HEK293 (cell line): ENCODE measurements around the gene NCOA7.
A peak's percentile ranks its signal among the peaks of the same experiment; 100 is the strongest.

Experiments used
- CTCF ChIA-PET: fragments of 350-600 bp; formaldehyde crosslinking; extraction: SDS; loops from one replicate; lab custom pipeline; 2021; ENCODE audit warnings: antibody characterized with exemption; lab: Yijun Ruan, JAX
- POLR2A ChIA-PET: fragments of 300-600 bp; formaldehyde crosslinking; extraction: SDS; loops from one replicate; lab custom pipeline; 2020; ENCODE audit warnings: antibody characterized with exemption, inconsistent platforms; lab: Yijun Ruan, JAX
- H3K27ac ChIP-seq: fragments of 200-500 bp; sonication (Bioruptor generic); 2 replicates; pipeline ENCODE4 v1.5.1; 2014; ENCODE audit warnings: low read depth, low read length, control low read depth, inconsistent platforms; ENCODE audit errors: extremely low read depth
- H3K36me3 ChIP-seq, 2 experiments: fragments of 200-500 bp in 1 of 2; sonication (Bioruptor generic) in 1 of 2; 1 replicate in 1 of 2; 2 replicates in 1 of 2; pipeline ENCODE4 v1.5.1; 2014 to 2017; ENCODE audit warnings: inconsistent platforms in 2 of 2, low read length in 2 of 2; ENCODE audit not compliant: control insufficient read depth in 2 of 2, insufficient read depth in 1 of 2
- H3K4me1 ChIP-seq: fragments of 200-500 bp; sonication (Bioruptor generic); 2 replicates; pipeline ENCODE4 v1.5.1; 2014; ENCODE audit warnings: mild to moderate bottlenecking, low read length, inconsistent platforms; ENCODE audit not compliant: control insufficient read depth, insufficient read depth
- H3K4me3 ChIP-seq: 2 replicates; pipeline ENCODE4 v1.5.1; 2011; ENCODE audit warnings: low read depth, mild to moderate bottlenecking, control low read depth, low read length, moderate library complexity
- H3K9me3 ChIP-seq: fragments of 200-500 bp; sonication (Bioruptor generic); 2 replicates; pipeline ENCODE4 v1.5.1; 2014; ENCODE audit warnings: low read depth, low read length, inconsistent platforms; ENCODE audit not compliant: control insufficient read depth, insufficient read depth
- PRDM6 ChIP-seq: fragments of 450-650 bp; formaldehyde crosslinking; IDR thresholded peaks from 2 replicates; pipeline ENCODE4 v1.5.1; 2017; ENCODE audit warnings: missing biosample characterization, missing genetic modification characterization
- SETDB1 ChIP-seq: IDR thresholded peaks from one replicate; pipeline ENCODE4 v1.6.1; 2017; ENCODE audit warnings: mild to moderate bottlenecking, low read length, moderate library complexity, mixed read lengths; ENCODE audit not compliant: insufficient read length

NCOA7 gene

GRCh38 chr6:125979101-125979500 lies 188.3 kb downstream of the NCOA7 start:
- Histone ChIP-seq H3K27ac (no peak overlapping the region), H3K4me3 (no peak overlapping the region), H3K4me1 (no peaks in the 10 kb centered on the region), H3K36me3 (peaks cover 17 to 24% of the 10 kb centered on the region in 2 experiments), H3K9me3 (no peaks in the 10 kb centered on the region)
- CTCF ChIA-PET = interaction anchor here (1.8 kb wide), 1 partner anchor 198 kb away, joined by 5 read pairs; no protein-coding TSS in a partner anchor
- peak; percentile 21; the same call in 1 of the 2 replicates for TF ChIP-seq PRDM6 (tag by site-specific recombination)
- TF ChIP-seq SETDB1 = no peak
- POLR2A ChIA-PET = no interaction called here
